Activated CD4-positive, alpha-beta T cell treated with anti-CD3 and anti-CD28 coated beads, Interleukin-2, Interleukin-4, amounts not matched to agents 100 ng/mL and 50 ng/mL, durations not matched to agents 16 hours and 8 hours (primary cell): ENCODE data around the gene EFNA2.
A peak's percentile ranks its signal among the peaks of the same experiment; 100 is the strongest.

ENCODE experiments used
- DNase-seq: peaks from one replicate; pipeline ENCODE4 v3.0.0-alpha.2; 2020; ENCODE audit warnings: low spot score

EFNA2 gene

DNA sequence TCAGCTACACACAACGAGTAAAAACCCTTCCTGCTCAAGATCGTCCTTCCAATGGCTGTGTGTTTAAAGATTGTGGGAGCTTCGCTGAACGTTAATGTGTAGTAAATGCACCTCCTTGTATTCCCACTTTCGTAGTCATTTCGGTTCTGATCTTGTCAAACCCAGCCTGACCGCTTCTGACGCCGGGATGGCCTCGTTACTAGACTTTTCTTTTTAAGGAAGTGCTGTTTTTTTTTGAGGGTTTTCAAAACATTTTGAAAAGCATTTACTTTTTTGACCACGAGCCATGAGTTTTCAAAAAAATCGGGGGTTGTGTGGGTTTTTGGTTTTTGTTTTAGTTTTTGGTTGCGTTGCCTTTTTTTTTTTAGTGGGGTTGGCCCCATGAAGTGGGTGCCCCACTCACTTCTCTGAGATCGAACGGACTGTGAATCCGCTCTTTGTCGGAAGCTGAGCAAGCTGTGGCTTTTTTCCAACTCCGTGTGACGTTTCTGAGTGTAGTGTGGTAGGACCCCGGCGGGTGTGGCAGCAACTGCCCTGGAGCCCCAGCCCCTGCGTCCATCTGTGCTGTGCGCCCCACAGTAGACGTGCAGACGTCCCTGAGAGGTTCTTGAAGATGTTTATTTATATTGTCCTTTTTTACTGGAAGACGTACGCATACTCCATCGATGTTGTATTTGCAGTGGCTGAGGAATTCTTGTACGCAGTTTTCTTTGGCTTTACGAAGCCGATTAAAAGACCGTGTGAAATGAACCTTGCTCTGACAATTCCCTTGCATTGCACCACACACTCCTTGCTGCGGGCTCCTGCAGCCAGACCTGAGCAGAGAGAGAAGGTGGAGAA is 13.0 kb upstream of the EFNA2 start:
- no peak for DNase-seq

DNA sequence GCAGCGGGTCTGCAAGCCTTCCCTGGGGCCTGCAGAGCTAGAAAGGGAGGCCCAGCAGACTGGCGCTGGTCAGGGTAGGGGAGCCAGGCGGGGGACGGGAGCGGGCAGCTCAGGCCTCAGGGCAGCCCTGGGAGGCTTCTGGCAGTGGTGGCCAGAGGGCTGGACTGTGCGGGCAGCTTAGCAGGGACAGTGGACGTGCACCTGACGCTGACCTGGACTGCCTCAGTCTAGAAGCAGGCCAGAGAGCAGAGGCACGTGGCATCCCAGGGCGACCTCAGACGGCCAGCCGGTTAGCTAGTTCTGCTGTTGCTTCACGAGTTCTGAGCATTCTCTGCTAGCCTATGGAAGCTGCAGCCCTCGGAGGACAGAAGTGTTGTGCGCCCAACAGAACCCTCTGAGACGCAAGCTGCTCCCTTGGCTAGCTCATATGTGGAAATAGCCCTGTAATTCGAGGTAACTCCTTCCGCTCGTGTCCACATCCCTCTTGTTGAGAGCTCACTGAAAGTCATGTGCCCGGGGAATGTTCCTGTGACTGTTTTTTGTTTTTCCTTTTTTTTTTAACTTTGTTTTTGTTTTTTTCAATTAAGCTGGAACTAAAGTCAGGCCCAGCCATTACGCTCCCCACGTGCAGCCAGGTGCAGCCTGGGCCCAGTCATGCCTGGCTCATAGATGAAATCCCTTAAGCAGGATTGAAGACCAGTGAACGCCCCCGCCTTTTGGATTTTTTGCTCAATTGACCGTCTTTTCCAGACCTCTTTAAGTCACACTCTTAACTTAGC is 12.2 kb upstream of the EFNA2 start:
- no peak for DNase-seq

DNA sequence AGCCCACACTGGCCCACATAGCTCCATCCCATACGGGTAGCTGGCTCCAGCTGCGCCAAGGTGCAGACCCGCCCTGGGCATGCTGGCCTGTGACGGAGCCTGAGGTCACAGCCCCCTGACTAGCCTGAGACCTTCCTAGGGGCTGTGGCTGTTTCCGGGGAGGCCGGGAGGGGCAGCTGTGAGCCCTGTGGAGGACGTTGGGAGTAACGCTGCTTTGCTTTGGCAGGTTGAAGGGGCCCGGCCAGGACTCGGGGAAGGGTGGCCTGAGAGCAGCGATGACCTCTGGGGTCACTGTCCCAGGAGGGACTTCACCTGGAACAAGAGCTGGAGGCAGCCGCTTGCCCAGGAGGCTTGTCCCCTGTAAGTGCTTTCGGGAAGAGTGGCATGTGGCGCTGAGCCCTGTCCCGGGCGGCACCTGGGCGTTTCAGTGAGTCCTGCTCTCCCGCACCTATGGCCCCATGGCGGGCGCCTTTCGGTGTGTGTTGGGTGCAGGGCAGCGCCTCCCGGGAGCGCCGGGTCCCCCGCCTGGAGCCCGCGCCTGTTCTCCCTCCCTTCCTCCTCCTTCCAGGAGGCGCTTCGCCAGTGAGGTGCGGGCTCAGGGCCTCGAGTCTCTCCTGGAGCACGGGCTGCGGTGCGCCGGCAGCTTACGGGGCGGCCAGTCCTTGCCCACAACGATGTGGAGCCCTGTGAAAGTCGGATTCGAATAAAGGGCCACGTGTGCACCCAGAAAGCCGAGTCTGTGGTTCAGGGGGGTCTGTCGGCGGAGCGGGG is 11.4 kb upstream of the EFNA2 start:
- DNase-seq, result no peak

DNA sequence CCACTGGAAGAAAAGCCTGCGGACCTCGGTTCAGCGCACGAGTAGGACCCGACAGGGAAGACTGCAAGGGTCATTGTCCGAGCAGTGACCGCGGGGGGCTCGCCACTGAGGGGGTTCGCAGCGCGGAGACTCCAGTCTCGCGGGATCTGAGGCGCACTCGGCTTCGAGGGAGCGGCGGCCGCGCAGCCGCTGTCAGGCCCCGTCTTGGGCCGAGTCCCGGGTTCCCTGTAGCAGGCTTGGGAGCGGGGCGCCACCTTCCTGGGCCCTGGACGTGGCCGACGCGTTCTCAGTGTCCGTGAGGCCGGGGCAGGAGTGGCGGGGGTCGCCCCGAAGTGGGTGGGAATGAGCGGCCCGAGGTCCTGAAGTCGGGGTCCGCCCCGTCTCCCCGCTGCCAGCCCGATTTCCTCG is 10.8 kb upstream of the EFNA2 start:
- DNase-seq, result no peak

DNA sequence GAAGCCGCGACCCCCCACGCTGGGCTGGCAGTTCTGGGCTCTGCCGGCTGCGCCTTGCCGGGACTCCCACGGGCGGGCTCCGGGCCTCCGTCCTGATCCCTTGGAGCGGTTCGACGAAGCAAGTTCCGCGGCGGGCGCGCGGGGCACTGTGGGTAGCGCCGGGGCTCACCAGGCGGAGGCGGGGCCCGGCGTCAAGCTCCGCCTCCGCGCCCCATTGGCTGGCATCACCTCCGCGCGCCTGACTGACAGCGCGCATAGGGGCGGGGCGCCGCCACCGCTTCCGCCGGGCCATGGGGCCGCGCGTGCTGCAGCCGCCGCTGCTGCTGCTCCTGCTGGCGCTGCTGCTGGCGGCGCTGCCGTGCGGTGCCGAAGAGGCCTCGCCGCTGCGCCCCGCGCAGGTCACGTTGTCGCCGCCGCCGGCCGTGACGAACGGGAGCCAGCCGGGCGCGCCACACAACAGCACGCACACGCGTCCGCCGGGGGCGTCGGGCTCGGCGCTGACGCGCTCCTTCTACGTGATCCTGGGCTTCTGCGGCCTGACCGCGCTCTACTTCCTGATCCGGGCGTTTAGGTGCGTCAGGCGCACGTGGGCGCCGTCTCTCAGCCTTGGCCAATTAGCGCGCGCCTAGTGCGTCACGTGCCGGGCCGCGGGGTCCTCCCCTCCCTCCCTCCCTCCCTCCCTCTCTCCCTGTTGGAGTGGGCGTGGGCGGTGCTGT is 10.3 kb upstream of the EFNA2 start, which contains the start of gene FAM174C:
FAM174C (plus strand) TSS at position 271 of the 716 bp plus-strand sequence; CDS start at position 291, 20 bp downstream.
- DNase-seq, result peak; percentile 97

DNA sequence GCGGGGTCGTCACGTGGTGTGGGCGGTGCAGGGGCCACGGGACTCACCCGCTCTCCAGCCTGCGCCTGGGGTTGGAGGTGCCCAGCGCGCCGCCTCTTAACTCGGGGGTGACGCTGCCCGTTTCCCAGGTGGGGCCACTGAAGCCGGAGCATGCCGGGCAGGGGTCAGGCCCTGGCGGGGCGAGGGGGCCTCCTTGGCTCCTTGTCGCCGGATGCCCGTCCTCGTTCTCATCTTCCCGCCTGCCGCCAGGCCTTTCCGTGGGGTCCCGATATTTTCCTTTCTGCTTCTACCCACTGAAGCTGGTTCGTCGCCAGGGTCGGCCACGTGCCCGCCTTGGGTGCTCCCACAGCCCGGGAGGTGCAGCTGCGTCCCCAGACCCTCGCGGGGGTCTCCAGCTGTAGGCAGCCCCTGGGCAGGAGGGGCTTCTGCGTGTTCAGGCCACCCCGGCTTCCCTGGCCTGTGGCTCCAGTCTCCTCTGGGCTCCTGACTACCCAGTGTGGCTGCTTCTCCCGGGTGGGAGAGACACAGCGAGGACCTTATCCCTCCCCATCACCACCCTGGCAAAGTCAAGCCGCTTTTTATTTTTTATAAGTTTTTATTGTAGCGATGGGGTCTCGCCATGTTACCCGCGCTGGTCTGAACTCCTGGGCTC is 9.6 kb upstream of the EFNA2 start:
- DNase-seq, result no peak

DNA sequence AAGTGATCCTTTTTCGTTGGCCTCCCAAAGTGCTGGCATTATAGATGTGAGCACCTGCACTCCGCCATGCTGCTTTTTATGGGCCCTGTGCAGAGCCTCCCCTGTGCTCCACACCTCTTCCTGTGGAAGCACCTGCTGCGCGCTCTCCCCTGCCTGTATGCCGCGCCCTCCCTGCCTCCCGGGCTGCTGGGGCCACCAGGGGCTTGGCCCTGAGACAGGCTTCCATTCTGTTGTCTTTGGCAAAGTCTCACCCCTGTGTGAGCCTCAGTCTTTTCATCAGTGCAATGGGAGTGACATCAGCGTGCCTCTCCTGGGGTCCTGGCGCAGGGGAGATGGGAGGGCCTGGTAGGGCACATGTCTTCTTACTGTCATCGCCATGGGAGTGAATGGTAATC is 9.0 kb upstream of the EFNA2 start:
- peak; percentile 39 for DNase-seq

DNA sequence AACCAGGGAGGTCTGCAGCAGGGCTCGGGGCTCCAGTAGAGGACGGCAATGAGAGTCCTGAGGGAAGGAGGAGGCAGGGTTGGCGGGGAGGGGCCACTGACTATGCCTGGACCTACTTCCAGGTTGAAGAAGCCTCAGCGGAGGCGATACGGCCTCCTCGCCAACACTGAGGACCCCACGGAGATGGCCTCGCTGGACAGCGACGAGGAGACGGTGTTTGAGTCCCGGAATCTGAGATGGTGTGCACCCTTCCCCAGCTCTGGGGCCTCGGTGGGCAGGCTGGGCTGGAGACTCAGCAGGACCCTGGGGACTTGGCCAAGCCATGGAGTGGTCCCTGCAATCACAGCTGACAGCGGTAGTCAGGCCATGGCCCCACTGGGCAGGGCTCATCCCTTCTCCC is 8.6 kb upstream of the EFNA2 start:
- no peak for DNase-seq

DNA sequence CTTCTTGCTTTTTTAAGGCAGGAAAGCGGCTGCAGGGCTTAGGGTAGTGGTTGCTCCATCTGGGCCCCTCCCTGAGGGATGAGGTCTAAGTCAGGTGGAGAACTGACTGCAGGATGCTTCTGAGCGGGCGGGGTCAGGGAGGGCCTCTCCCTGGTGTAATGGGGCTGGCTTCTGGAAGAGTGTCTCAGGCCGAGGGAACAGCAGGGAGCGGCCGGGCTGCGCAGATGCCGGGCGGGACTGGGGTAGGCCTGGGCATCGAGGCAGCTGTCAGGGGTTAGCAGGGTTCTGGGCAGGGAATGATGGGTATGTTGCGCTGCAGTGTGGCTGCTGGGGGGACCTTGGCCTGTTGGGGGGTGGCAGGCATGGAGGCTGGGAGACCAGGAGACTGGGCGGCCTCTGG is 7.6 kb upstream of the EFNA2 start:
- no peak for DNase-seq

DNA sequence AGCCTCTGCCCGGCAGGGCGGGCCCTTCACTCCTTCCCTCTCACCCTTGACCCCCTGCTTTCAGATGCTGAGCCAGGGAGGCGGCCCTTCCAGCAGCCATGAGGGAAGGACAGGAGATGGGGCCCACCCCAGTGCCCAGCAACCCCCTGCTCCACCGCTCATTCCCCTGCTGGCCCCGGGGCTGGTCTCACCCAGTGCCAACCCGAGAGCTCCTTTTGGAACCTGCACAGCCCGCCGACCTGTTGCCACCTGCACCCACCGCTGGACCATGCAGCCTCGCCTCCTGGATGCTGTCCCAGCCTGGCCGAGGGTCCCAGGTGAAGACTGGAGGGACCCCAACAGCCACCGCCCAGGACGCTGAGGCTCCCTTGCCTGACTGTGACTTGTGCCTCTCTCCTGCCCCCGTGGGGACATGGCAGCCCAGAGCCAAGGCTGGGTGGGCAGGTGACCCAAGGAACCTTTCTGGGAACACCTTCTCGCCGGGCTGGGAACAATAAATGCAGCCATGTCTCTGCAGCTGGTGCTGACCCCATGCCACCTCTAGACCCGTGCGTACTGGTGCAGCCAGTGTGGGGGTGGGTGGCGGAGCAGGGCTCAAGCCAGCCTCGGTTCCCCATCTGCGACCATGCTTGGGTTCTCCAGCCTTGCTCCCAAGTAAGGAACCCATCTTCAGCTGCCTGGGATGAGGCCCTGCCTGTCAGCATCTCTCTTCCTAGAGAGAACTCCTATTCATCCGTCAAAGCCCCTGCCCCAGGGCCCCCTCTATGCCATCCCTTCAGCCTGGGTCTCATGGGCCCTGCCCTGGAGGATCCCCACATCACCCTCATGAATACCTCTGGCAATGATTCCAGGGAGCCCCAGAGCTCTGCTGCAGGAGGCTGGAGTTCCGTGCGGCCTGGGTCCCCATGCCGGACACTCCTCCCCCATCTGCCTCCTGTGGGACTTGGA is 6.7 kb upstream of the EFNA2 start:
- DNase-seq, result no peak

DNA sequence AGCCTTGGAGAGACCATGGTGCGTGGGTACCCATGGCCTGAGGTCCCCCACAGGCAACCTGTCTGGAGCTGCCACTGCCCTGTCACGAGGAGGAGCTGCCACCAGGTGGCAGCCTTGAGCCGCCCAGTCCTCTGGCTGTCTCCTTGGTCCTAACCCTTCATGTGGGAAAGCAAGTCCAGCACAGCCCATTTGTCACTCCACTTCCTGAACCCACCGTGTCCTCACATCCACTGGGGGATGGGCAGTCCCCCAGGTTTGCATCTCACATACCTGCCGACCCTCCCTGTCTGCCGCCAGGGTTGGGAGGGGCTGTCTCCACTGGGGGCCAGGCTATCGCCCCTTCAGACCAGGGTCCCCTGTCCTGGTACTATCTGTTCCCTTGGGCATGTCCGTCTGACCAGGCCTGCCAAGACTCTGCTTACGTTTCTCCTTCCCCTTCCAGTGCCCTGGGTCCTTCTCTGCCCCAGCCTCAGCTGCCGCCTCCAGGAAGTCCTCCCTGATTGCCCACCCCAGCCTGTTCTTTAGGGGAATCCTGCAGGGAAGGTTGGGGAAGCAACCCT is 5.8 kb upstream of the EFNA2 start:
- DNase-seq, result peak; percentile 85

DNA sequence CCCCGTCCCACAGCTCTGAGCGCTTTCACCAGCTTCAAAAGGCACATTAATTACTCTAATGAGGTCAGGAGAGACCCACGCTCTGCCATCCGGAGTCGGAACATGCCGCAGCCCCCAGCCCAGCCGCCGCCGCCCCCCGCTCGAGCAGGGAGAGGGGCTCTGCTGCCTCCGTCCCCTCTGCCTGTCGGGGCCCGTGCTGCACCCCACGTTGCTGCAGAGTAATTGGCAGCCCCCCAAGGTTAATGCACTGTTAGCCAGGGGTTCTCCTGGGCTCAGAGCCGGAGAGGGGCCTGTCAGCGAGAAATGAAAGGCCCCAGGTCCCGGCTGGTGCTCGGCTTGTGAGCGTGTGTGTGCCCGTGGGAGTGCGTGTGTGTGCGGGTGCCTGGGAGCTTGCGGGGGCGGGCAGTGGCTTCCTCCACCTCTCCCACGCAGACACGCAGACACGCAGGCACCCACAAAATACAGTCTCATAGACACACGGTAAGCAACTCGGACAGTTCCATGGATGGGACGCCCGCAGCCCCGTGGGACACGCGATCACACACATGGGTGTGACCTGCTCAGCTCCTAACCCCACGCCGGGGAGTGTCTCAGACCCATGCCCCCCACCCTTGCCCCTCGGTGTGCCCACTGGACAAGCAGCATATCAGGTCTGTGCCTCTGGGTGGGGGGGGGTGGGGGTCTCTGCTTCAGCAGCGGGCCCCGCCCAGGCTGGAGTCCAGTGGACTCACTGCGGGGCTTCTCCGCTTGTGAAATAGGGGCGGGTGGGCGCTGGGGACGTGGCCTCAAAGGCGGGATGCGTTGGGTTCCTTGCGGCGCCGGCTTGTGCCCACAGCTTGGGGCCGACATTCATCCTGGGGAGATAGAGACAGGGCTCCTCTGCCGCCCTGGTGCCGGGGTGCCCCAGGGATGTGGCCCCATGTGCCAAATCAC is 4.8 kb upstream of the EFNA2 start:
- DNase-seq, result no peak

DNA sequence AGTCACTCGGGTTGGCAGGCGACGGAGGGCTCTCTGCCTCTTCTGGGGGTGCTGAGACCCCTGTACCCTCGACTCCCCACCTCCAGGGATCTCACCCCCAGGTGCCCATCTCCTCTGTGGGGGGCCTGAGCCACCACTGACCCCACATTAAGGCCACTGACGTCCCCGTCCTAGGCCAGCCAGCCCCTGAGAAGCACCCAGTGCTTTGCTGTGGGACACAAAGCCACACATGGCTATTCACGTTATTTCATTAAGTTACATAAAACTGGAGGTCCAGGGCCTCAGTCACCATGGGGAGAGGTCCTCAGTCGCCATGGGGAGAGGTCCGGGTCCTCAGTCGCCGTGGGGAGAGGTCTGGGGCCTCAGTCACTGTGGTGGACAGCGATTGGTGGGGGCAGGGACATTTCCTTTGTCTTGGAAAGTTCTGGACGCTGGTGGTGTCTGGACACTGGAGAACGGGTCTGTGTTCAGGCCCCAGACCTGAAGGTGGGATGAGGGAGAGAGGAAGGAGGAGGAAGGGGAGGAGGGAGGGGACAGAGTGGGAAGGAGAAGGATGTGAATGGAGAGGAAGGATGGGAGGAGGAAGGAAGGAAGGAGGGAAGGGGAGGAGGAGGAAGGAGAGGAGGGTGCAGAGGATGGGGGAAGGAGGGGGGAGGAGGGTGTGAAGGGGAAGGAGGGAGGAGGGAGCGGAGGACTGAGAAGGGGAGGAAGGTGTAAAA is 3.9 kb upstream of the EFNA2 start:
- DNase-seq, result no peak

DNA sequence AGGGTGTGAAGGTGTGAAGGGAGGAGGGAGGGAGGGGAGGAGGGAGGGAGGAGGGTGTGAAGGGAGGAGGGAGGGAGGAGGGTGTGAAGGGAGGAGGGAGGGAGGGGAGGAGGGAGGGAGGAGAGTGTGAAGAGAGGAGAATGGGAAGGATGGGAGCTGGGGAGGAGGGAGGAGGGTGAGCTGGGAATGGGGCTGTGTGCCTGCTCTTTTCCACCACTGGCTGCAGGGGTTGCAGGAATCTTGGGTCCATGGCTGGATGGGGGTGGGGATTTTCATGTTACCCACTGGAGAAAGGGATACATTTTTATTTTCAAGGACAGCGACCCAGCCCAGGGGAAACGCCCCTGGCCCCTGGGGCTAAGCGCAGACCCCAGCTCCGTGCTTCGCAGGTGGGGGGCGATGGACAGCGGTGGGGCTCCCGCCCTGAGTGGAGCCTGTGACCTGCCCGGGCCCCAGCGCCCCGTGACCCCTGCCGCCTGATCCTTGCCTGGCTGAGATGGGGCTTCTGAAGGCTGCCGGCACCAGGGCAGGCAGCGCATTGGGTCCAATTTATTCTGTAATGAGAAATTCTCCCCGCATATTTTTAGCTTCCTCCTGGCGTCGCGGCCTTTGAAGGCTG is 3.0 kb upstream of the EFNA2 start:
- no peak for DNase-seq

DNA sequence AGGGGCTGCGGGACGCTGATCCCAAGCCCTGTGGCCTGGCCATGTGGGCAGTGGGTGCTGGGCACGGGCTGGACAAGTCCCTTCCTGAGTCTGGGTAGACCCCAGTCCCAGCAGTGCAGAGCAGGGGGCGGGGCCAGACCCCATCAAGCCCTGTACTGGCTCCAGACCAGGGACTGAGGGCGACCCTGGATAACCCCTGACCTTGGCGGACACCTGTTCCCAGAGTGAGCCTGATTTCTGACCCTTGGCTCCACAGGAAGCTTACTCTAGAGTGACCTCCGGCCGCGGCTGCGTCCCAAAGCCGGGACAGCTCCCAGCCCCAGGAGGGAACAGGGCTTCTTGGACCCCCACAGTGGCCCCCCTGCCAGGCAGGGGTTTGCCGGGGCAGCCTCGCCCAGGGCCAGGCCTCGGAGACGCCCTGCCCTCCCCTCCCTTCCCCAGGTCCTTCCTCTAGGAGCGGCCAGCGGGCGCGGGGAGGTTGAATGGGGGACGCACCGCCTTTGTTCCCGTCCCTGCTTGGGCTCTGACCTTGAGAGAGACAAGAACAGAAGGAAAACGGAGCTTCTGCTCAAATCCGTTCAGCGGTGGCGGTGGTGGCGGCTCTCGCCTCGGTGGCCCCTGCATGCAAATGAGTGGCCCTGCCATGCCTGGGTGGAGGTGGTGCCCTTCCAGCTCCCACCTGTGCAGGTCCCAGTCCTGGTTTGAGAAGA is 2.3 kb upstream of the EFNA2 start:
- no peak for DNase-seq

DNA sequence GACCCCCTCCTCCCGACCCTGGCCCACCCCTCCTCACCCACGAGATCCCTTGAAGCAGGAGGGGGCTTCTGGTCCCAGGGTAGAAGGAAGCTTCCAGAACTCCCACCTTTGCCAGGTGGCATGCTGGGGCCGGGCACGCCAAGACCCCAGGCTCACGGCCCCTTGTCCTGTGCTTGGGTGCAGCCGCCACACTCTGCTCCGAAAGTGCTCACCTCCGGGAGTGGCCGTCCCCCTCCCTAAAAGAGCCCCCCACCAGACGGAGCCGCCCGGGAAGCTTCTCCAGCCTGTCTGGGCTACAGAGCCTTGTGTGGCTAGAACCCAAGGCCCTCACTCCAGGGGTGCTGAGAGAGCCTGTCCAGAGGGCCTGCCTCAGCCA is 1.8 kb upstream of the EFNA2 start:
- DNase-seq, result no peak
